Measurements from ENCODE around the gene MISP. TPM values are rescaled to one million over a fixed set of nuclear protein-coding genes. Genes with fewer than 3 reads are reported as not detected.

MISP gene
- total and polyA plus RNA-seq, 2 of the 13 experiments (the other 11 are each of a cell fraction or from before 2014, with no cell fraction given), result 0.67 to 1.3 TPM

- TF ChIP-seq SP4 (CRISPR knock-in tag; IDR thresholded peaks at IDR 0.05), result peak; percentile 53
- 0 out of 2 replicates have a peak, but pooled peaks have one; percentile 49 for TF ChIP-seq ZNF280B (CRISPR knock-in tag; IDR thresholded peaks at IDR 0.05; ENCODE audit: borderline replicate concordance)
- peak; percentile 95 for TF ChIP-seq HDAC1 (CRISPR knock-in tag; IDR thresholded peaks at IDR 0.05)
- TF ChIP-seq HMG20B (CRISPR knock-in tag; conservative IDR thresholded peaks at IDR 0.05), result peak; percentile 98
- TF ChIP-seq REPIN1 (CRISPR knock-in tag; IDR thresholded peaks at IDR 0.05; ENCODE audit: borderline replicate concordance, low read depth), result peak; percentile 36; the same call in 1 of the 2 replicates
- no peak for TF ChIP-seq MXD4 (CRISPR knock-in tag; IDR thresholded peaks at IDR 0.05)
- TF ChIP-seq ZNF17 (CRISPR knock-in tag; IDR thresholded peaks at IDR 0.05), result no peak
- peak; percentile 52; the same call in 1 of the 2 replicates for TF ChIP-seq THRA (CRISPR knock-in tag; IDR thresholded peaks at IDR 0.05; ENCODE audit: borderline replicate concordance)
- peak; percentile 50; the same call in 1 of the 2 replicates for TF ChIP-seq TBX2 (CRISPR knock-in tag; IDR thresholded peaks at IDR 0.05; ENCODE audit: borderline replicate concordance)
- peak; percentile 90 for TF ChIP-seq PATZ1 (CRISPR knock-in tag; IDR thresholded peaks at IDR 0.05)
- TF ChIP-seq SMARCE1 (IDR thresholded peaks at IDR 0.05; ENCODE audit: borderline replicate concordance), result no peak
- peak; percentile 62 for TF ChIP-seq ZNF687 (CRISPR knock-in tag; IDR thresholded peaks at IDR 0.05)
- TF ChIP-seq HOXA3 (CRISPR knock-in tag; IDR thresholded peaks at IDR 0.05), result peak; percentile 63
- TF ChIP-seq PRDM10 (CRISPR knock-in tag; IDR thresholded peaks at IDR 0.05; ENCODE audit: low read depth), result peak; percentile 62; the same call in 1 of the 2 replicates
Observed at GRCh38 chr19:752652-753517, 2.0 kb downstream of the MISP start (continued).

Measured in HepG2 (cell line).